Testis (tissue), 3 donors: Measurements from ENCODE around the gene ROBO4. TPM values are rescaled to one million over a fixed set of nuclear protein-coding genes. Genes with fewer than 3 reads are reported as not detected.

Experiments
- DNase-seq: peaks from one replicate; pipeline ENCODE4 v3.0.0-alpha.2; 2019
- H3K27ac ChIP-seq, 2 donors: fragments of 200-600 bp; sonication (generic); one replicate each; pipeline ENCODE4 v1.5.1; 2019
- H3K27me3 ChIP-seq: fragments of 200-600 bp; sonication (generic); one replicate; pipeline ENCODE4 v1.5.1; 2019
- H3K36me3 ChIP-seq: fragments of 200-600 bp; sonication (generic); one replicate; pipeline ENCODE4 v1.5.1; 2017; ENCODE audit warnings: low read depth; ENCODE audit errors: missing control alignments
- H3K4me1 ChIP-seq: fragments of 200-600 bp; sonication (generic); one replicate; pipeline ENCODE4 v1.5.1; 2019
- H3K4me3 ChIP-seq, 2 donors: fragments of 200-600 bp; sonication (generic); one replicate each; pipeline ENCODE4 v1.5.1; 2017 to 2019
- H3K9me3 ChIP-seq: fragments of 200-600 bp; sonication (generic); one replicate; pipeline ENCODE4 v1.5.1; 2017
- POLR2A ChIP-seq: fragments of 450-650 bp; IDR thresholded peaks from one replicate; pipeline ENCODE4 v1.6.1; 2017; ENCODE audit warnings: antibody characterized with exemption, mild to moderate bottlenecking, moderate library complexity
- WGBS, 2 donors: methylation state at CpG; one replicate each; pipeline ENCODE4 v1.1.5; 2018; 5-methylcytosine and 5-hydroxymethylcytosine counted together
- intact Hi-C: fragments of 100-400 bp; cut with DNase I; formaldehyde crosslinking; loops from one replicate; pipeline ENCODE4 v1.15.1; 2023; ENCODE audit warnings: low total_unique reads
- polyA plus RNA-seq: library from polyadenylated mRNA; stranded (reverse); fragments of 350-450 nt; fragmentation: Illumina TruSeq; extraction: RNeasy Lipid Tissue Mini Kit (QIAGEN cat#74804); gene quantifications from one replicate; pipeline ENCODE4 v1.2.3, GENCODE V29; 2014; ENCODE audit warnings: low read depth, low replicate concordance; ENCODE audit not compliant: insufficient read depth
- total RNA-seq, 2 donors: library from RNA; depleted of rRNA; stranded (reverse); fragments of >200 nt; gene quantifications; one replicate each; pipeline ENCODE4 v1.2.3, GENCODE V29; 2016
- TF ChIP-seq, protein P1 (sequence below), 3 experiments: fragments of 450-650 bp in 2 of 3; fragments of 200-600 bp in 1 of 3; sonication (generic) in 1 of 3; IDR thresholded peaks; one replicate each; pipeline ENCODE4 v1.5.1; 2016 to 2019; ENCODE audit warnings: antibody characterized with exemption in 3 of 3, mild to moderate bottlenecking in 2 of 3, moderate library complexity in 1 of 3

Gene ROBO4
- total and polyA plus RNA-seq, 3 donors from 2014 or later = 5.7 to 8.4 (median 7.0) TPM

DNA sequence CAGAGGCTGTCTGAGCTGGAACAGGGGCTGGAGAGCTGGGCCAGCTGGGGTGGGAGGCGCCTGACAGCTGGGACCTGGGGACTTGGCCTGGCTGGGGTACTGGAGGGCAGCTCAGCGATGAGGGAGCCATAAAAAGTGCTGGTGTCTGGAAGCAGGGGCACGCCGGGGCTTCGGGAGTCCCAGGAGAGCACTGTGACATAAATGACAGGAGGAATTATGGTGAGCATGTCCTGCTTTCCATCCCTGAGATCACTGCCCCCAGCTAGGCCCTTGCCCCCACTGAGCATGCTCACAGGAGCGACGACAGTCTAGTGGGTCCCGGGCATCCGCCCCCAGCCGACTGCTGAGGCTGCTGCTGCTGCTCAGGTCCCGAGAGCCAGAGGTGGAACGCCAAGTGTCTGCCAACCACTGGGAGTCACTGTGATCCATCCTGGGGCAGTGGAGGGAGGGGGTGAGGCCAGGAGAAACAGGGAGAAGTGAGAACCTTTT, 6.2 kb downstream of the ROBO4 start:
- WGBS, 2 donors = 31 to 40% methylated on average over 5 to 12 of the region's 12 CpGs
- Histone ChIP-seq H3K4me1 (peaks cover 22% of the 10 kb centered on the region), H3K36me3 (no peaks in the 10 kb centered on the region), H3K27me3 (no peaks in the 10 kb centered on the region), H3K9me3 (no peaks in the 10 kb centered on the region), H3K27ac (peak overlapping the region in 1 of 2 donors; percentile 76), H3K4me3 (no peak overlapping the region)
- no peak for DNase-seq
- TF ChIP-seq POLR2A = no peak
- TF ChIP-seq, protein P1, sequence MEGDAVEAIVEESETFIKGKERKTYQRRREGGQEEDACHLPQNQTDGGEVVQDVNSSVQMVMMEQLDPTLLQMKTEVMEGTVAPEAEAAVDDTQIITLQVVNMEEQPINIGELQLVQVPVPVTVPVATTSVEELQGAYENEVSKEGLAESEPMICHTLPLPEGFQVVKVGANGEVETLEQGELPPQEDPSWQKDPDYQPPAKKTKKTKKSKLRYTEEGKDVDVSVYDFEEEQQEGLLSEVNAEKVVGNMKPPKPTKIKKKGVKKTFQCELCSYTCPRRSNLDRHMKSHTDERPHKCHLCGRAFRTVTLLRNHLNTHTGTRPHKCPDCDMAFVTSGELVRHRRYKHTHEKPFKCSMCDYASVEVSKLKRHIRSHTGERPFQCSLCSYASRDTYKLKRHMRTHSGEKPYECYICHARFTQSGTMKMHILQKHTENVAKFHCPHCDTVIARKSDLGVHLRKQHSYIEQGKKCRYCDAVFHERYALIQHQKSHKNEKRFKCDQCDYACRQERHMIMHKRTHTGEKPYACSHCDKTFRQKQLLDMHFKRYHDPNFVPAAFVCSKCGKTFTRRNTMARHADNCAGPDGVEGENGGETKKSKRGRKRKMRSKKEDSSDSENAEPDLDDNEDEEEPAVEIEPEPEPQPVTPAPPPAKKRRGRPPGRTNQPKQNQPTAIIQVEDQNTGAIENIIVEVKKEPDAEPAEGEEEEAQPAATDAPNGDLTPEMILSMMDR (IDR thresholded peaks at IDR 0.05) = no peak
- intact Hi-C loops = no loop called here

DNA sequence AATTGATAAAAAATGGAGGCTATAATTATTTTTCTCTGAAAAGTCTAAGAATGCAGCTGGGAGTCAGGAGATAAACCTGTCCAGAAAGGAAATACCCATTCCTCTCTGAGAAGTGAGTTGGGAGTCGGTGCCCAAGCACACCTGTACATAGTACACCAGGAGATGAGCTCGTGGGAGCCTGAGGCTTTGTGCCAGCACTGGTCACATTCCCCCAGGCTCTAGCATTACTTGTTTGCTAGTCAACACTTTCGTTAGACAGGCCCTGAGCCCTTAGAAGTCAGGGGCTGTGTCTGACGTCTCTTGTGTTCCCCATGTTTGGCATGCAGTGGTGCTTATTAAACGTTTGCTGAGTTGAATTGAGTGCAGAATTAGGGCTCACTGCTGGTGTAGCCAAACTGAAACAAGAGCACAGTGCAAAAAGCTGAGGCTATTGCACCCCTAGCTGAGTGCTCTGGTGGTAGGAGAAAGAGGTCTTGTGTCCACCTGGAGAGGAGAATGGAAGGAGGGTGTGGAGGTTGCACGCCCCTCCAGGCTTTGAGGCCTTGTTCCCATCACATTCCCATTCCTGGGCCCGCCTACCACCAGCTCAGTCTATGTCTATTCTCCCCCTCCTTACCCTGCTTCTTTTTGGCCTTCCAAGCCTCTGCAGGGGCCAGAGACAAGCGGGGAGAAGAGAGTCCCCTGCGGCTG, 6.8 kb downstream of the ROBO4 start:
- Histone ChIP-seq H3K36me3 (no peaks in the 10 kb centered on the region), H3K9me3 (no peaks in the 10 kb centered on the region), H3K27ac (peak overlapping the region in 1 of 2 donors; percentile 76), H3K4me1 (peaks cover 22% of the 10 kb centered on the region), H3K27me3 (no peaks in the 10 kb centered on the region), H3K4me3 (no peak overlapping the region)
- intact Hi-C loops = no loop called here
- no peak for DNase-seq
- WGBS, 2 donors = 61 to 70% methylated on average over 8 to 9 of the region's 9 CpGs
- TF ChIP-seq, protein P1 (IDR thresholded peaks at IDR 0.05) = no peak
- no peak for TF ChIP-seq POLR2A

GRCh38 chr11:124890151-124890550, 7.5 kb downstream of the ROBO4 start:
- Histone ChIP-seq H3K27ac (peak overlapping the region in 1 of 2 donors; percentile 8), H3K4me3 (no peak overlapping the region), H3K36me3 (no peaks in the 10 kb centered on the region), H3K4me1 (peaks cover 24% of the 10 kb centered on the region), H3K9me3 (no peaks in the 10 kb centered on the region), H3K27me3 (no peaks in the 10 kb centered on the region)
- intact Hi-C loops = no loop called here
- WGBS, 2 donors = 98 to 99% methylated on average over 2 of the region's 2 CpGs
- no peak for TF ChIP-seq POLR2A
- TF ChIP-seq, protein P1 (IDR thresholded peaks at IDR 0.05) = no peak
- no peak for DNase-seq

- TF ChIP-seq POLR2A = no peak
- TF ChIP-seq, protein P1 (IDR thresholded peaks at IDR 0.05) = no peak
- Histone ChIP-seq H3K4me3 (no peak overlapping the region), H3K27ac (peak overlapping the region in 1 of 2 donors; percentile 8), H3K27me3 (no peaks in the 10 kb centered on the region), H3K4me1 (peaks cover 31% of the 10 kb centered on the region), H3K36me3 (no peaks in the 10 kb centered on the region), H3K9me3 (no peaks in the 10 kb centered on the region)
- intact Hi-C loops = no loop called here
- DNase-seq = no peak
- 77 to 98% methylated on average over 2 of the region's 2 CpGs for WGBS, 2 donors
Measured at GRCh38 chr11:124889191-124890091, 8.2 kb downstream of the ROBO4 start.
